ENCODE results near the gene ZDHHC13. TPM values are rescaled to one million over a fixed set of nuclear protein-coding genes. Genes with fewer than 3 reads are reported as not detected.

Gene ZDHHC13
- total RNA-seq = 10 to 100 TPM; 26.7 to 26.8 TPM

GRCh38 chr11:19116971-19117759 lies at the start of gene ZDHHC13:
Gene ZDHHC13 (plus strand): TSS chr11:19117168. CDS start chr11:19117250, 82 bp downstream.
- POLR2A ChIA-PET = interaction anchor here (1.0 to 1.5 kb wide), 5 partner anchors 17 to 1104 kb away, joined by 3 to 6 read pairs (median 4); partner anchors contain the start of gene E2F8
- H3K4me1 Mint-ChIP-seq = peaks cover 49% of the 10 kb centered on the region
- peaks cover 20% of the 10 kb centered on the region for H3K27me3 Mint-ChIP-seq

DNA sequence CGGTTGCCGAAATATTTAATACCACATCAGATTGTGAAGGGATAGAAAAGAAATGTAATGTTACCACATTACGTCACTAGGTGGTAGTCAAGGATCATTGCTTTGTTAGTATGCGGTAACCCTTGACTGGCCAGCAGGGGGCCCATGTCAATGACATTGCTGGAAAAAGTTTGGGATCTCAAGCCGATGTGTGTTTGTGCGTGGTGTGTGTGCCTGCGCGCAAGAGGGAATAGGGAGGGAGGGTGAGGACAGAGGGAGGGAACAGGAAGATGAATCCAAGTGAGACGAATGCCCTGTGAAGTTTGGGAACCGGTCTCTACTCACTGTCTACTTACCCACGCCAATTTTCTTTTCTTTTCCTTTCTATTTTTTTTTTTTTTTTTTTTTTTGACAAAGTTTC lies 45.7 kb upstream of the ZDHHC13 start:
- H3K4me3 Mint-ChIP-seq = no peak overlapping the region
- POLR2A ChIA-PET = interaction anchor here (0.9 kb wide), 1 partner anchor 167 kb away, joined by 3 read pairs; no protein-coding TSS in a partner anchor

More at GRCh38 chr11:19116971-19117759, at the start of gene ZDHHC13:
- DNase-seq = peak; percentile 97
- Mint-ChIP-seq H3K9me3 (no peaks in the 10 kb centered on the region), H3K27ac (peak within 1 kb of the TSS; percentile 68), H3K4me3 (peak within 1 kb of the TSS; percentile 80), H3K36me3 (ENCODE audit: low read depth) (peaks cover 28% of the 10 kb centered on the region)
- CTCF ChIA-PET = interaction anchor here (1.0 to 1.4 kb wide), 2 partner anchors 13 to 40 kb away, joined by 3 to 5 read pairs; no protein-coding TSS in a partner anchor

GRCh38 chr11:19072464-19072863 lies 44.5 kb upstream of the ZDHHC13 start:
- Mint-ChIP-seq H3K27me3 (peaks cover 21% of the 10 kb centered on the region), H3K4me1 (peaks cover 7% of the 10 kb centered on the region), H3K36me3 (ENCODE audit: low read depth) (no peaks in the 10 kb centered on the region), H3K9me3 (no peaks in the 10 kb centered on the region), H3K27ac (no peak overlapping the region), H3K4me3 (no peak overlapping the region)
- ChIA-PET POLR2A (no interaction called here), CTCF (no interaction called here)
- no peak for DNase-seq

More for the DNA sequence above, 45.7 kb upstream of the ZDHHC13 start:
- Mint-ChIP-seq H3K27ac (no peak overlapping the region), H3K9me3 (no peaks in the 10 kb centered on the region), H3K36me3 (ENCODE audit: low read depth) (no peaks in the 10 kb centered on the region), H3K27me3 (peaks cover 30% of the 10 kb centered on the region), H3K4me1 (peaks cover 7% of the 10 kb centered on the region)
- CTCF ChIA-PET = interaction anchor here (0.6 to 2.0 kb wide), 29 partner anchors 9 to 670 kb away, joined by 3 to 20 read pairs (median 4); partner anchors contain the start of gene MRGPRX2
- DNase-seq = peak; percentile 58

DNA sequence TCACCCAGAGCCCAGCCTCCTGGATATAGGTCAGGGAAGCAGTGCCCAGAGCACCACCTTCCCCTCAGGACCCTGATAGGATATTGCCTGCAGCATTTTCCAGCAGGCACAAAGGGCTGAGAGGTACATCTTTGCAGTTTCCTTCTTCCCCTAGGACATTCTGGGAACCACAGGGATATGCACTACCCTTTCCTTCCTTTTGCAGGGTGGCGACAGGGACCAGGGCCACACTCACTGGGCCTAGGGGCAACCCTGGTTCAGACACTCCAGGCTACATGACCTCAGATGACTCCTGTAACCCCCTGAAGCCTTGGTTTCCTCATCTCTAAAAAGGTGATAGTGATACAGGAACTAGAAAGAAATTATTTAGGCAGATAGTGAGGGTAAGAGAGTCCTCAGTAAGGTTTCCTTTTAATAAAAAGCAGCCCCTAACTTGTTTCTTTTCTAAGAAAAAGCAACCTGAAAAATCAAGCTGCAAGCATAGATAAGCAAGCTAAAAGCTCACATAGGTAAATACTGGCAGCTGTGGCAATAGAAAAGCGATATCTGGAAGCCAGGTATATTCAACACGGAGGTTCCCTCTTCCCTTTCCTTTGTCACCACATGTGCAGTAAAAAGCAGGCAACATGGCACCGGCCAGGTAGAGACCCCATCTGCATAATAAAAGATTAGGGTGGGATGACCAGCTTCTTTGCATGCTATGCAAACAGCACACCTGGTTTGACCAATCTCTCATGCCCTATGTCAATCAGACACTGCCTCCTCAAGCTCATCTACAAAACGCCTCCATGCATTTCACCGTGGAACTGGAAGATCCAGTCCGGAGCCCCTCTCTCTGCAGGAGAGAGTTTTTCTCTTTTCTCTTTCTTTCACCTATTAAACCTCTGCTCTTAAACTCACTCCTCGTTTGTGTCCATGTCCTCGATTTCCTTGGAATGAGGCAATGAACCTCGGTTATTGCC lies 43.2 kb upstream of the ZDHHC13 start:
- ChIA-PET POLR2A (no interaction called here), CTCF (interaction anchor here (0.9 to 2.5 kb wide), 2 partner anchors 11 to 165 kb away, joined by 3 to 7 read pairs; no protein-coding TSS in a partner anchor)
- Mint-ChIP-seq H3K4me3 (no peak overlapping the region), H3K36me3 (ENCODE audit: low read depth) (no peaks in the 10 kb centered on the region), H3K27me3 (peaks cover 15% of the 10 kb centered on the region), H3K9me3 (no peaks in the 10 kb centered on the region), H3K4me1 (peaks cover 7% of the 10 kb centered on the region), H3K27ac (no peak overlapping the region)
- no peak for DNase-seq

DNA sequence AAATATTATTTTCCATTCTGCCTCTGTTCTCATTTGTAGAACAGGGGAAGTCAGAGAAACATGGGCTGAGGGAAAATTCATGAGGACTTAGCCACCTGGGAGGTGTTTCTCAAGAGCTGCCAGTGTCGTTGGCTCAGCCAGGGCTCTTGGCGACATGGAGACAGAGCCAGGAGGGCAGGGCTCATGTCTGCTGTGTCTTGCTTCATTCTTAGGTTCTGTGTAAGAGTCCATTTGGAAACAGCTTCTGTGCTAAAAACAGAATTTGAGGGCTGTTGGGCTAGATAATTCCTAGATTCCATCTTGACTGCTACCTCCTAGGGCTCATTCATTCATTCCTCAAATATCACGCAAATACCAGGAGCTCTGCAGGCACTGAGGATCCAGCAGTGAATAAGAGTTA lies 41.3 kb upstream of the ZDHHC13 start:
- no peak for DNase-seq
- Mint-ChIP-seq H3K27me3 (peaks cover 12% of the 10 kb centered on the region), H3K4me1 (peaks cover 7% of the 10 kb centered on the region), H3K4me3 (no peak overlapping the region), H3K9me3 (no peaks in the 10 kb centered on the region), H3K36me3 (ENCODE audit: low read depth) (no peaks in the 10 kb centered on the region), H3K27ac (no peak overlapping the region)
- ChIA-PET CTCF (interaction anchor here (1.4 to 3.5 kb wide), 6 partner anchors 8 to 177 kb away, joined by 3 to 14 read pairs (median 6); partner anchors contain the start of gene MRGPRX2), POLR2A (no interaction called here)

- Mint-ChIP-seq H3K4me3 (no peak overlapping the region), H3K27me3 (peaks cover 14% of the 10 kb centered on the region), H3K27ac (no peak overlapping the region), H3K4me1 (no peaks in the 10 kb centered on the region), H3K9me3 (no peaks in the 10 kb centered on the region), H3K36me3 (ENCODE audit: low read depth) (no peaks in the 10 kb centered on the region)
- ChIA-PET POLR2A (no interaction called here), CTCF (interaction anchor here (0.6 to 3.5 kb wide), 21 partner anchors 9 to 847 kb away, joined by 3 to 14 read pairs (median 4); partner anchors contain the start of genes MRGPRX2 and ZDHHC13)
- DNase-seq = peak; percentile 65
These were observed 40.0 kb upstream of the ZDHHC13 start for GRCh38 chr11:19076744-19077589.

- POLR2A ChIA-PET = no interaction called here
- H3K9me3 Mint-ChIP-seq = no peaks in the 10 kb centered on the region
- H3K27ac Mint-ChIP-seq = no peak overlapping the region
- H3K4me3 Mint-ChIP-seq = no peak overlapping the region
- no peak for DNase-seq
- H3K36me3 Mint-ChIP-seq (ENCODE audit: low read depth) = no peaks in the 10 kb centered on the region
- no peaks in the 10 kb centered on the region for H3K4me1 Mint-ChIP-seq
- CTCF ChIA-PET = interaction anchor here (1.1 to 3.5 kb wide), 6 partner anchors 11 to 475 kb away, joined by 3 to 14 read pairs (median 5); partner anchors contain the start of gene MRGPRX2
- peaks cover 14% of the 10 kb centered on the region for H3K27me3 Mint-ChIP-seq
These were observed 39.0 kb upstream of the ZDHHC13 start for GRCh38 chr11:19077965-19078364.

GRCh38 chr11:19079643-19080440 lies 37.1 kb upstream of the ZDHHC13 start:
- Mint-ChIP-seq H3K4me3 (no peak overlapping the region), H3K9me3 (no peaks in the 10 kb centered on the region), H3K36me3 (ENCODE audit: low read depth) (no peaks in the 10 kb centered on the region), H3K27ac (no peak overlapping the region), H3K27me3 (peaks cover 17% of the 10 kb centered on the region), H3K4me1 (no peaks in the 10 kb centered on the region)
- CTCF ChIA-PET = interaction anchor here (1.3 to 3.1 kb wide), 2 partner anchors 9 to 42 kb away, joined by 3 to 20 read pairs; no protein-coding TSS in a partner anchor
- DNase-seq = no peak
- POLR2A ChIA-PET = no interaction called here

DNA sequence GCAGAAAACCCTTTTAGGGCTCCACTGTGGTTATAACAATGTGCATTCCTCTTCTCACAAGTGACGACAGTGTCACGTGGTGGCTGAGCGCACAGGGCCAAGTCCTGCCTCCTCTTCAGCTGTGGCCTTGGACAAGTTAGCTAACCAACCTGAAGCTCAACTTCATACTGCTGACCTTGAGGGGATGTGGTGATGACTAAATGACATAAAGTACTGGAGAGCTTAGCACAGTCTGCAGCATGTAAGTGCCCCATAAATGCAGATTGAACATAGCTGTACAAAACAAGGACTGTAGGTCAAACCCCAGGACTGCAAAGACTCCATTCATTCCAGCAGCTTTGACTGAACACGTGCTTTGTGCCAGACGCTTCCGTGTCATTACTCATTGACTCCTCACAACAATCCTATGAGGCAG lies 36.4 kb upstream of the ZDHHC13 start:
- ChIA-PET POLR2A (no interaction called here), CTCF (interaction anchor here (1.3 to 3.1 kb wide), 2 partner anchors 9 to 41 kb away, joined by 3 to 20 read pairs; no protein-coding TSS in a partner anchor)
- no peak overlapping the region for H3K4me3 Mint-ChIP-seq
- H3K27ac Mint-ChIP-seq = no peak overlapping the region
- H3K4me1 Mint-ChIP-seq = no peaks in the 10 kb centered on the region
- no peaks in the 10 kb centered on the region for H3K9me3 Mint-ChIP-seq
- H3K27me3 Mint-ChIP-seq = peaks cover 17% of the 10 kb centered on the region
- H3K36me3 Mint-ChIP-seq (ENCODE audit: low read depth) = no peaks in the 10 kb centered on the region
- DNase-seq = no peak

DNA sequence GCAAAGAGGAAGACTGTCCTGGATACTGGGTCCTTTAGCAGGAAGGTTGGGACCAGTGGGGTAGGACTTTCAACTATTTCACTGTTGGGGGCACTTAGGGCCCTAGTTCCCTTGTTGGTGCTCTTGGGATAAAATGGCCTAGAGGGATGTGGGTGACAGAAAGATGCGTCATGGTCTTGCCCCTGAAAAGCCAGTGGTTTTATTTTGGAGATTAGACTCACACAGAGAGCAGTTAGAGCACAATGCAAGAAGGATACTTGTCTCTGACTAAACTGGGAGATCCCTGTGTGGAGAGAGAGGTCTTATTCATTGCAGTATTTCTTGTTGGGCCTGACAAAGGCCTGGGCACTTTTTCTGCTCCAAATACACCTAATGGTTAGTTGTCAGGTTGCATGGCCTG lies 33.8 kb upstream of the ZDHHC13 start:
- CTCF ChIA-PET = no interaction called here
- H3K4me3 Mint-ChIP-seq = no peak overlapping the region
- POLR2A ChIA-PET = no interaction called here
- H3K27ac Mint-ChIP-seq = no peak overlapping the region
- H3K4me1 Mint-ChIP-seq = no peaks in the 10 kb centered on the region
- H3K9me3 Mint-ChIP-seq = no peaks in the 10 kb centered on the region
- H3K27me3 Mint-ChIP-seq = peaks cover 18% of the 10 kb centered on the region
- DNase-seq = no peak
- H3K36me3 Mint-ChIP-seq (ENCODE audit: low read depth) = no peaks in the 10 kb centered on the region

DNA sequence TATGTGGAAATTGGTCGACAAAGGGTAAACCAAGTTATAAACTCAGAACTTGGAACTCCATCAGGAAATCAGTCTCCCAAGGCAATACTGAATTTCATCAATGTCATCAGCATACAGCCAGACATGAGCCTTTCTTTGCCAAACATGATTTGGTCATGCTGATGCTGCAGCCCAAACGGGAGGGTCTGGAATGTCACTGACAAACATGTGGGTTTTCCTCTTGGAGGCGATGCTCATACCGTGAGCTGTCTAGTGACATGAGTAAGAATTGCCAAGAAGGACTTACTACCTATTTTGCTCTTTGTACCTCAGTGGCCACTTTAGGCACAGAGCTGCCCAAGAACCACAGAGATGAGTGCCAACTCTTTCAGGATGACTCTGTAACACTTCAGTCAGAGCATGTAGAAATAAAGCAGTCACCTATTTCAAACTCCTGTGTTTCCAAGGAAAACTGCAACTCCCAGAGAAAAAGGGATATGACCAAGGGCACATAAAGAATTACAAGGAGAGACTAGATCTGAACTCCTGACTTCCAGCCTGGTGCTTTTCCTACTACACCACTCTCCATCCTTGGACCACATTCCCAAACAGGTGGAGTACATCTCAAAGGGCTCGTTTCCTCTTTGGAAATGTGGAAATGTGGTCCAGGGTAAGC lies 32.2 kb upstream of the ZDHHC13 start:
- DNase-seq = no peak
- H3K4me3 Mint-ChIP-seq = no peak overlapping the region
- ChIA-PET POLR2A (no interaction called here), CTCF (interaction anchor here (0.6 to 2.2 kb wide), 3 partner anchors 10 to 40 kb away, joined by 3 to 7 read pairs (median 4); no protein-coding TSS in a partner anchor)
- no peaks in the 10 kb centered on the region for H3K4me1 Mint-ChIP-seq
- H3K27me3 Mint-ChIP-seq = peaks cover 11% of the 10 kb centered on the region
- H3K36me3 Mint-ChIP-seq (ENCODE audit: low read depth) = no peaks in the 10 kb centered on the region
- H3K27ac Mint-ChIP-seq = no peak overlapping the region
- no peaks in the 10 kb centered on the region for H3K9me3 Mint-ChIP-seq

Data from activated CD4-positive, alpha-beta memory T cell treated with anti-CD3 and anti-CD28 coated beads, Interleukin-2, amount 10 ng/mL, durations not matched to agents 7 days and 5 days (primary cell).